GM15510 (cell line): ENCODE results near the gene STX16.

Experiments
- POLR2A ChIP-seq: IDR thresholded peaks from 3 replicates; pipeline ENCODE4 v1.6.1; 2011; ENCODE audit warnings: borderline replicate concordance; ENCODE audit not compliant: insufficient read length; ENCODE audit errors: extremely low read depth

STX16 gene

GRCh38 chr20:58613061-58613854 is 37.8 kb upstream of the STX16 start:
- no peak for TF ChIP-seq POLR2A

- TF ChIP-seq POLR2A = no peak
Measured at GRCh38 chr20:58614366-58614765, 36.7 kb upstream of the STX16 start.

GRCh38 chr20:58614984-58615760 is 35.9 kb upstream of the STX16 start:
- no peak for TF ChIP-seq POLR2A

GRCh38 chr20:58616411-58616810 is 34.7 kb upstream of the STX16 start:
- no peak for TF ChIP-seq POLR2A

- TF ChIP-seq POLR2A = no peak
Measured at GRCh38 chr20:58617158-58617557, 33.9 kb upstream of the STX16 start.

- TF ChIP-seq POLR2A = no peak
Measured at GRCh38 chr20:58618351-58619076, 32.6 kb upstream of the STX16 start.

- no peak for TF ChIP-seq POLR2A
Measured at GRCh38 chr20:58619077-58619863, 31.8 kb upstream of the STX16 start.

- no peak for TF ChIP-seq POLR2A
Measured at GRCh38 chr20:58619864-58620431, 31.1 kb upstream of the STX16 start.

GRCh38 chr20:58621906-58622548 is 29.1 kb upstream of the STX16 start:
- TF ChIP-seq POLR2A = no peak

GRCh38 chr20:58622671-58623578 is 28.2 kb upstream of the STX16 start:
- no peak for TF ChIP-seq POLR2A

GRCh38 chr20:58623579-58624473 is 27.3 kb upstream of the STX16 start:
- TF ChIP-seq POLR2A = no peak

- TF ChIP-seq POLR2A = no peak
Measured at GRCh38 chr20:58624687-58625086, 26.4 kb upstream of the STX16 start.

- no peak for TF ChIP-seq POLR2A
Measured at GRCh38 chr20:58625585-58625984, 25.5 kb upstream of the STX16 start.
